Omental fat pad (tissue), 4 donors: ENCODE data around the gene ZSCAN5B. TPM values are rescaled to one million over a fixed set of nuclear protein-coding genes. Genes with fewer than 3 reads are reported as not detected.

ENCODE experiments used
- total RNA-seq, 4 donors: library from RNA; depleted of rRNA; stranded (reverse); fragments of >200 nt; gene quantifications; one replicate each; pipeline ENCODE4 v1.1.0, GENCODE V29; 2016

Gene ZSCAN5B
- total RNA-seq, 4 donors from 2014 or later, result not detected

Other genes with a start within 250 kb of the ZSCAN5B start
- gene NLRP8, start 250.0 kb downstream of the ZSCAN5B start, total RNA-seq, result not detected
- gene NLRP5, start 211.0 kb downstream of the ZSCAN5B start, total RNA-seq, result not detected
- 10 to 100 TPM; 10.9 to 18.6 (median 12.0) TPM for gene ZNF787, start 76.5 kb downstream of the ZSCAN5B start, total RNA-seq
- gene ZNF444, start 56.5 kb downstream of the ZSCAN5B start, total RNA-seq, result 10 to 100 TPM; 10.4 to 14.2 (median 13.1) TPM
- not detected for gene GALP, start 21.8 kb downstream of the ZSCAN5B start, total RNA-seq
- not detected for gene ZSCAN5C, start 4.5 kb upstream of the ZSCAN5B start, total RNA-seq
- gene EDDM13, start 75.0 kb upstream of the ZSCAN5B start, total RNA-seq, result not detected
- 10 to 100 TPM in 1 of 4 donors, 1 to 10 TPM in 3; 5.9 to 10.3 (median 8.2) TPM for gene ZSCAN5A, start 117.1 kb upstream of the ZSCAN5B start, total RNA-seq
- 1 to 10 TPM; 4.2 to 7.9 (median 4.9) TPM for gene ZNF582, start 195.8 kb upstream of the ZSCAN5B start, total RNA-seq
- gene ZNF583, start 206.5 kb upstream of the ZSCAN5B start, total RNA-seq, result 10 to 100 TPM in 2 of 4 donors, 1 to 10 TPM in 2; 3.2 to 12.0 (median 7.6) TPM